ENCODE measurements around the gene GHR. TPM values are rescaled to one million over a fixed set of nuclear protein-coding genes. Genes with fewer than 3 reads are reported as not detected.

Gene GHR
- total and polyA plus RNA-seq, 2 of the 8 experiments (the other 6 are each of a cell fraction or from before 2014, with no cell fraction given): 0.15 to 0.19 TPM

- no peak for TF ChIP-seq CHD7 (IDR thresholded peaks at IDR 0.05; ENCODE audit: insufficient replicate concordance, low read length)
- no peak for TF ChIP-seq POLR2AphosphoS5 (IDR thresholded peaks at IDR 0.05; ENCODE audit: low read depth, low read length)
- no peak for TF ChIP-seq ATF3 (IDR thresholded peaks at IDR 0.05; ENCODE audit: insufficient read depth, low read depth, low read length)
- no peak for TF ChIP-seq BCL11A (IDR thresholded peaks at IDR 0.05; ENCODE audit: low read depth in 2 of 2, low read length in 2 of 2)
- no peak for TF ChIP-seq RNF2 (IDR thresholded peaks at IDR 0.05; ENCODE audit: borderline replicate concordance, low read depth, low read length, missing control alignments, poor library complexity, severe bottlenecking)
- no peak for TF ChIP-seq USF2 (IDR thresholded peaks at IDR 0.05; ENCODE audit: low read length)
Observed at GRCh38 chr5:42570966-42571960, 148.0 kb downstream of the GHR start (continued).

Measured in H1 (cell line).